ENCODE results near the gene ANKS6.

- TF ChIP-seq CTCF (IDR thresholded peaks at IDR 0.05 in 8 of 11, conservative IDR thresholded peaks at IDR 0.05 in 3 of 11) (no peak), POLR2AphosphoS5 (IDR thresholded peaks at IDR 0.05) (no peak)
Measured at GRCh38 chr9:98701576-98701975, 94.8 kb downstream of the ANKS6 start.

Data from spleen (tissue), 7 donors.